PFSK-1 (cell line): ENCODE results near the gene SORCS1.

Source experiments
- FOXP2 ChIP-seq: optimal IDR thresholded peaks from 2 replicates; pipeline ENCODE3; 2011; ENCODE audit warnings: borderline replicate concordance, control low read depth, inconsistent platforms; ENCODE audit not compliant: insufficient read depth; ENCODE audit errors: extremely low read length, extremely low read depth
- POLR2AphosphoS5 ChIP-seq: IDR thresholded peaks from 2 replicates; pipeline ENCODE4 v1.6.1; 2012; ENCODE audit warnings: low read depth, mild to moderate bottlenecking, control low read depth, low read length, moderate library complexity
- REST ChIP-seq, 2 experiments: IDR thresholded peaks; 2 replicates each; pipeline versions ENCODE4 v1.6.1 to v1.8.0; 2011 to 2012; ENCODE audit warnings: low read depth in 2 of 2, low read length in 2 of 2, control low read depth in 1 of 2, inconsistent platforms in 1 of 2, mild to moderate bottlenecking in 1 of 2, moderate library complexity in 1 of 2; ENCODE audit not compliant: insufficient read depth in 1 of 2
- SIN3A ChIP-seq: IDR thresholded peaks from 2 replicates; pipeline ENCODE4 v1.6.1; 2012; ENCODE audit warnings: mild to moderate bottlenecking, low read length, moderate library complexity, borderline replicate concordance; ENCODE audit not compliant: insufficient read depth
- TAF1 ChIP-seq: IDR thresholded peaks from 2 replicates; pipeline ENCODE4 v1.6.1; 2012; ENCODE audit warnings: low read length, control low read depth, borderline replicate concordance; ENCODE audit not compliant: insufficient read depth

Gene SORCS1

GRCh38 chr10:107098326-107098725, 66.2 kb downstream of the SORCS1 start:
- no peak for TF ChIP-seq SIN3A
- TF ChIP-seq FOXP2, result no peak
- no peak for TF ChIP-seq TAF1
- no peak for TF ChIP-seq POLR2AphosphoS5
- no peak for TF ChIP-seq REST (IDR thresholded peaks at IDR 0.05; ENCODE audit: insufficient read depth in 1 of 2, low read depth in 2 of 2, low read length in 2 of 2)

GRCh38 chr10:107094824-107095522, 69.5 kb downstream of the SORCS1 start:
- no peak for TF ChIP-seq POLR2AphosphoS5

- TF ChIP-seq POLR2AphosphoS5 (no peak), TAF1 (no peak)
Observed at GRCh38 chr10:107092321-107092720, 72.2 kb downstream of the SORCS1 start.

GRCh38 chr10:107091126-107091525, 73.4 kb downstream of the SORCS1 start:
- TF ChIP-seq TAF1, result no peak
- no peak for TF ChIP-seq FOXP2
- TF ChIP-seq REST (IDR thresholded peaks at IDR 0.05; ENCODE audit: insufficient read depth in 1 of 2, low read depth in 2 of 2, low read length in 2 of 2), result no peak
- TF ChIP-seq SIN3A, result no peak
- no peak for TF ChIP-seq POLR2AphosphoS5

GRCh38 chr10:107085665-107086525, 78.6 kb downstream of the SORCS1 start:
- TF ChIP-seq REST (IDR thresholded peaks at IDR 0.05; ENCODE audit: insufficient read depth in 1 of 2, low read depth in 2 of 2, low read length in 2 of 2) (no peak), POLR2AphosphoS5 (no peak)

- TF ChIP-seq REST (IDR thresholded peaks at IDR 0.05; ENCODE audit: insufficient read depth in 1 of 2, low read depth in 2 of 2, low read length in 2 of 2) (no peak), FOXP2 (no peak), SIN3A (no peak), POLR2AphosphoS5 (no peak), TAF1 (no peak)
Observed at GRCh38 chr10:107083388-107084009, 81.0 kb downstream of the SORCS1 start.
